ENCODE measurements around the gene ETV6. TPM values are rescaled to one million over a fixed set of nuclear protein-coding genes. Genes with fewer than 3 reads are reported as not detected.
"Not testable (repeated sequence)": the region's sequence is repeated elsewhere in the genome, so short reads cannot be mapped to it uniquely, and the experiment has no call there.

Gene ETV6
- total and polyA plus RNA-seq, 9 donors = 7.0 to 11.1 (median 9.1) TPM

DNA sequence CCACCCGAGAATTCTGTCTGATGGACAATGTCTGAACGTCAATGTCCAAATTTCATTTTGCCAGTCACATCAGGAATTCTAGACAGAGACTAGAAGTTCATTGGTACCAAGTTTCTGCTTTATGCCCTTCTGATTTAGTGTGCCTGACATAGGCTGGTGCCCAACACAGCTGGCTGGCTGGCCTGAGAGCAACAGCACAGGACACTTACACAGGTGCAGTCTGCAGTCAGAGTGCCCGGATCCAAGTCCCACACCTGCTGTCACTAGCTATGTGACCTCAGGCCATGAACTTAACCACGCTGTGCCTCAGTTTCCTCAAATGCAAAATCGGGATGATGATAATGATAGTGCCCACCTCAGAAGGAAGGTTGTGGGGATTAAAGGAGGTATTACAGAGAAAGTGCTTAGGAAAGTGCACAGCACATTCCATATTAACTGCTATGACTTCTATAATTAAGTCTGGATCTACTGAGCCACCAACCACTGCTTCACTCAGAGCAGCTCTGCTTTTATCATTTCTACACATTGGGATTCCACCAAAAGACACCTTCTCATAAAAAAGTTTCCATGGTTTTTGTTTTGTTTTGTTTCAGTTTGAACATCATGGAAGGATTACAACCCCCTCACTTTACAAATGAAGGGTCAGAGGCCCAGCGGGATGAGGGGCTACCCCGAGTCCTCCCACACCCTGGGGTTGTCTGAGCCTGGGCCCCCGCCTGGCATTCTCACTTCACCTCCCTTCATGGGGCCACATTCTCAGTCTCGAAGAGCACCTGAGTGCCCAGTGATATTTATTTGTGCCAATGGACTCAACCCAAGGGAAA lies 252.4 kb downstream of the ETV6 start:
- H3K9me3 ChIP-seq (replicated peaks; ENCODE audit: control insufficient read depth, low read depth, low read length) = no peaks in the 10 kb centered on the region
- H3K27me3 ChIP-seq (ENCODE audit: control insufficient read depth, insufficient read depth, low read length) = no peaks in the 10 kb centered on the region
- 85% methylated on average over 4 of the region's 9 CpGs for WGBS (ENCODE audit: insufficient coverage)
- no peak overlapping the region for H3K27ac ChIP-seq (ENCODE audit: low read length)
- DNase-seq = no peak
- H3K4me3 ChIP-seq (ENCODE audit: low read length) = no peak overlapping the region
- H3K36me3 ChIP-seq (ENCODE audit: control insufficient read depth, insufficient read depth, low read length) = no peaks in the 10 kb centered on the region
- peaks cover 3% of the 10 kb centered on the region for H3K4me1 ChIP-seq (ENCODE audit: control insufficient read depth, insufficient read depth, low read length)

GRCh38 chr12:11902525-11902875 lies 253.0 kb downstream of the ETV6 start:
- 100% methylated on average over 1 of the region's 4 CpGs for WGBS (ENCODE audit: insufficient coverage)
- H3K27ac ChIP-seq (ENCODE audit: low read length) = no peak overlapping the region
- H3K27me3 ChIP-seq (ENCODE audit: control insufficient read depth, insufficient read depth, low read length) = no peaks in the 10 kb centered on the region
- H3K9me3 ChIP-seq (replicated peaks; ENCODE audit: control insufficient read depth, low read depth, low read length) = no peaks in the 10 kb centered on the region
- peaks cover 3% of the 10 kb centered on the region for H3K4me1 ChIP-seq (ENCODE audit: control insufficient read depth, insufficient read depth, low read length)
- no peak overlapping the region for H3K4me3 ChIP-seq (ENCODE audit: low read length)
- no peak for DNase-seq
- no peaks in the 10 kb centered on the region for H3K36me3 ChIP-seq (ENCODE audit: control insufficient read depth, insufficient read depth, low read length)

DNA sequence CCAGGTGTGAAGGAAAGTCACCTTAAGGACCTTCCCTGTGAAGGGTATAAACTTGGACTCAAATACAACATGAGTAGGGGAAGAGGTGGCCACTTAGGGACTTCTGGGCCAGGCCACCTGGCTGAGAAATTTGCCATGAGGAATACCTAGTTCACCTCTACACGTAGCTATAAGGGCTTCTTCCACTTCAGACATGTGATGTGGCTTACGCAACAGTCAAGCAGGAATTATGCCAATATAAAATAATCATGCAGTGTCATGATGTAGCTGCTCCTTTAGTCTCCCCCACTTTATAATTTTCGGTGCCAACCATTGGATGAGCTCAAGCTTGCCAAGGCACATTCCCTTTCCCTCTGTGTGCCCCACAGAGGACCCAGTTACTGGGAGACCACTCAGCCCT lies 254.7 kb downstream of the ETV6 start:
- H3K27ac ChIP-seq (ENCODE audit: low read length) = no peak overlapping the region
- H3K4me1 ChIP-seq (ENCODE audit: control insufficient read depth, insufficient read depth, low read length) = peaks cover 3% of the 10 kb centered on the region
- H3K9me3 ChIP-seq (replicated peaks; ENCODE audit: control insufficient read depth, low read depth, low read length) = peaks cover 8% of the 10 kb centered on the region
- H3K27me3 ChIP-seq (ENCODE audit: control insufficient read depth, insufficient read depth, low read length) = no peaks in the 10 kb centered on the region
- no peaks in the 10 kb centered on the region for H3K36me3 ChIP-seq (ENCODE audit: control insufficient read depth, insufficient read depth, low read length)
- WGBS (ENCODE audit: insufficient coverage) = 82% methylated on average over 2 of the region's 3 CpGs
- H3K4me3 ChIP-seq (ENCODE audit: low read length) = no peak overlapping the region
- no peak for DNase-seq

GRCh38 chr12:11905534-11905933 lies 256.1 kb downstream of the ETV6 start:
- Histone ChIP-seq H3K27me3 (ENCODE audit: control insufficient read depth, insufficient read depth, low read length) (no peaks in the 10 kb centered on the region), H3K27ac (ENCODE audit: low read length) (no peak overlapping the region), H3K4me1 (ENCODE audit: control insufficient read depth, insufficient read depth, low read length) (peaks cover 3% of the 10 kb centered on the region), H3K4me3 (ENCODE audit: low read length) (no peak overlapping the region), H3K36me3 (ENCODE audit: control insufficient read depth, insufficient read depth, low read length) (no peaks in the 10 kb centered on the region), H3K9me3 (replicated peaks; ENCODE audit: control insufficient read depth, low read depth, low read length) (peaks cover 8% of the 10 kb centered on the region)
- DNase-seq = no peak

- Histone ChIP-seq H3K9me3 (replicated peaks; ENCODE audit: control insufficient read depth, low read depth, low read length) (peaks cover 8% of the 10 kb centered on the region), H3K4me1 (ENCODE audit: control insufficient read depth, insufficient read depth, low read length) (peaks cover 2% of the 10 kb centered on the region), H3K4me3 (ENCODE audit: low read length) (no peak overlapping the region), H3K27me3 (ENCODE audit: control insufficient read depth, insufficient read depth, low read length) (no peaks in the 10 kb centered on the region), H3K36me3 (ENCODE audit: control insufficient read depth, insufficient read depth, low read length) (no peaks in the 10 kb centered on the region), H3K27ac (ENCODE audit: low read length) (no peak overlapping the region)
- WGBS (ENCODE audit: insufficient coverage) = no CpG with 5 or more reads among the region's 5 CpGs
- no peak for DNase-seq
Measured at GRCh38 chr12:11906286-11906935, 256.9 kb downstream of the ETV6 start.

GRCh38 chr12:11907625-11908024 lies 258.2 kb downstream of the ETV6 start:
- Histone ChIP-seq H3K36me3 (ENCODE audit: control insufficient read depth, insufficient read depth, low read length) (no peaks in the 10 kb centered on the region), H3K4me3 (ENCODE audit: low read length) (no peak overlapping the region), H3K9me3 (replicated peaks; ENCODE audit: control insufficient read depth, low read depth, low read length) (peaks cover 8% of the 10 kb centered on the region), H3K4me1 (ENCODE audit: control insufficient read depth, insufficient read depth, low read length) (no peaks in the 10 kb centered on the region), H3K27ac (ENCODE audit: low read length) (no peak overlapping the region), H3K27me3 (ENCODE audit: control insufficient read depth, insufficient read depth, low read length) (no peaks in the 10 kb centered on the region)
- no peak for DNase-seq

DNA sequence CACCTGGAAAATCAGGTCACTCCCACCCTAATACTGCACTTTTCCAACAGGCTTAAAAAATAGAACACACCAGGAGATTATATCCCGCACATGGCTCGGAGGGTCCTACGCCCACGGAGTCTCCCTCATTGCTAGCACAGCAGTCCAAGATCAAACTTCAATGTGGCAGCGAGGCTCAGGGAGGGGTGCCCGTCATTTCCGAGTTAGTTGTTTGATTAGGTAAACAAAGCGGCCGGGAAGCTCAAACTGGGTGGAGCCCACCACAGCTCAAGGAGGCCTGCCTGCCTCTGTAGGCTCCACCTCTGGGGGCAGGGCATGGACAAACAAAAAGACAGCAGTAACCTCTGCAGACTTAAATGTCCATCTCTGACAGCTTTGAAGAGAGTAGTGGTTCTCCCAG lies 259.9 kb downstream of the ETV6 start:
- H3K36me3 ChIP-seq (ENCODE audit: control insufficient read depth, insufficient read depth, low read length); H3K4me1 ChIP-seq (ENCODE audit: control insufficient read depth, insufficient read depth, low read length); H3K27ac ChIP-seq (ENCODE audit: low read length); H3K9me3 ChIP-seq (replicated peaks; ENCODE audit: control insufficient read depth, low read depth, low read length); H3K4me3 ChIP-seq (ENCODE audit: low read length); DNase-seq; H3K27me3 ChIP-seq (ENCODE audit: control insufficient read depth, insufficient read depth, low read length): not testable (repeated sequence)
- 90% methylated on average over 7 of the region's 9 CpGs for whole genome bisulfite sequencing (ENCODE audit: insufficient coverage)

DNA sequence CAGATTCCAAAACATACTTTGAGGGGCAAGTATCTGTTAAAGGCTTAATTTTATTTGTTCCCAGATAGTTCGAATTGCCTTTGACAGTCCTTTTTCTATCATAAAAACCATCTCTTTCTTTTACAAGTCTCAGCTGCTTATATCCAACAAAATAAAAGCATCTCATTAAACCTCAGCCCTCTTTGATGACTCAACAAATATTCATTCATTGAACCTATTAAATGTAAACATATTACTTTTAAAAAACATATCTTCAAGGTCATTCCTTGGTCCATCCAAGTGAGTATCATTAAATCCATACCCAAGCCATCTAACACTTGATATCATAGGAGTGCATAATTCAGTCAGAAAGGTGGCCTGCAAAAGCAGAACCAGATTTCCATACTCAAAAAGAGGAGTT lies 266.6 kb downstream of the ETV6 start:
- no peaks in the 10 kb centered on the region for H3K4me1 ChIP-seq (ENCODE audit: control insufficient read depth, insufficient read depth, low read length)
- no peaks in the 10 kb centered on the region for H3K27me3 ChIP-seq (ENCODE audit: control insufficient read depth, insufficient read depth, low read length)
- no peaks in the 10 kb centered on the region for H3K9me3 ChIP-seq (replicated peaks; ENCODE audit: control insufficient read depth, low read depth, low read length)
- no CpG with 5 or more reads among the region's 1 CpG for WGBS (ENCODE audit: insufficient coverage)
- no peaks in the 10 kb centered on the region for H3K36me3 ChIP-seq (ENCODE audit: control insufficient read depth, insufficient read depth, low read length)
- no peak for DNase-seq
- no peak overlapping the region for H3K4me3 ChIP-seq (ENCODE audit: low read length)
- H3K27ac ChIP-seq (ENCODE audit: low read length) = no peak overlapping the region

DNA sequence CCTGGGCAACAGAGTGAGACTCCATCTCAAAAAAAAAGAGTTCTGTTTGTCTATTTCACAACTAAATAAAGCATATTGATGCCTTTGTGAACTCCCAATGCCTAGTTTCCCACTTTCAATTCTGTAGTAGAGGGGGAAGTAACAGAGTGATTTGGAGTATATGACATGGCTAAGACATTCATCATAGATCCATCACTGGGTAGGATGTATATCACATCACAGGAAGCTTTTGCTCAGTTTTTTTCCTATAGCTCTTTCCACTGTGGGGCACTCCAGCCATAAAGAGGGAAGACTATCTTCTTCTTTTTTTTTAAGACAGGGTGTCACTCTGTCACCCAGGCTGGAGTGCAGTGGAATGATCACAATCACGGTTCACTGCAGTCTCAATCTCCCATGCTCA lies 267.3 kb downstream of the ETV6 start:
- H3K4me3 ChIP-seq (ENCODE audit: low read length) = no peak overlapping the region
- H3K27ac ChIP-seq (ENCODE audit: low read length) = no peak overlapping the region
- 40% methylated on average over 1 of the region's 1 CpG for WGBS (ENCODE audit: insufficient coverage)
- no peaks in the 10 kb centered on the region for H3K36me3 ChIP-seq (ENCODE audit: control insufficient read depth, insufficient read depth, low read length)
- DNase-seq = no peak
- H3K9me3 ChIP-seq (replicated peaks; ENCODE audit: control insufficient read depth, low read depth, low read length) = no peaks in the 10 kb centered on the region
- no peaks in the 10 kb centered on the region for H3K27me3 ChIP-seq (ENCODE audit: control insufficient read depth, insufficient read depth, low read length)
- no peaks in the 10 kb centered on the region for H3K4me1 ChIP-seq (ENCODE audit: control insufficient read depth, insufficient read depth, low read length)

GRCh38 chr12:11917501-11917900 lies 268.0 kb downstream of the ETV6 start:
- no peak overlapping the region for H3K27ac ChIP-seq (ENCODE audit: low read length)
- no peak overlapping the region for H3K4me3 ChIP-seq (ENCODE audit: low read length)
- no peaks in the 10 kb centered on the region for H3K4me1 ChIP-seq (ENCODE audit: control insufficient read depth, insufficient read depth, low read length)
- H3K9me3 ChIP-seq (replicated peaks; ENCODE audit: control insufficient read depth, low read depth, low read length) = no peaks in the 10 kb centered on the region
- no CpG with 5 or more reads among the region's 4 CpGs for WGBS (ENCODE audit: insufficient coverage)
- H3K36me3 ChIP-seq (ENCODE audit: control insufficient read depth, insufficient read depth, low read length) = no peaks in the 10 kb centered on the region
- no peaks in the 10 kb centered on the region for H3K27me3 ChIP-seq (ENCODE audit: control insufficient read depth, insufficient read depth, low read length)
- no peak for DNase-seq

Measured in muscle of leg (tissue), 11 donors.